Retina (tissue), 1 donor: ENCODE results near the gene WWTR1.
A peak's percentile ranks its signal among the peaks of the same experiment; 100 is the strongest.

ENCODE experiments used
- DNase-seq: peaks from one replicate; pipeline ENCODE4 v3.0.0-alpha.2; 2016

WWTR1 gene

DNA sequence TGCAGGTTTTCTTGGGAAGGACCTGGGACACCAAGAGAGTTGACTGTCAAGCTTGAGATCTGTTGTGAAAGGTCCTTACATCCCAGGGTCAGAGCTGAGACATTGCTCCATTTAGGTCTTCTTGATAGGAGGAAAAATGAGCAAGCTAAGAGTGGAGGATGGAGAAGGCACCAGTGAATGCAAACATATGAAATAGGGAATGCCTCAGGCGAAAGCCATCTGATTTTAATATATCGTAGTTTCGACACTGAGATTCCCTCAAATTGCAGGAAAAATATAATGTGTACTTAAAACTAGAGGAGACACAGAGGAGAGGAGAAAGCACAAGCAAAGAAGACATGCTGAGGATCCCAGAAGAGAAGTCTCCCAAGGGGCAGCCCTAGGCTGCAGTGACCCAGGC is 97.8 kb downstream of the WWTR1 start:
- DNase-seq = no peak

DNA sequence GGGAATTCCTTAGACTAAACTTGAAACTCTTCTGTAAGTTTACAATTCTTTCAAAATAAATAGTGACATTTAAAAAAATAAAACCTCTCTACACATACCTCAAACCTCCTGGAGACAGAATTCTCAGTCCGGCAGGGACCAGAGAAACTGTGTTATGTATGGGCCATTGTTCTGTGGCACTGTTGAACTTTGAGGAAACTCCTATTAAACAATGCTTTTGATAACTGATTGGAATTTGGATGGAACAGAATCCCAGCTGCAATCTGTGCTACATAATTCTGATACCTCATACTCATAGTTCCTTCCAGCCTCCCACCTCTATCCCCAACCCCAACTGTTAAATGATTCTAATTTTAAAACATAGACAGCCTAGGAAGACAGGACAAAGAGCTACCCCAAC is 98.3 kb downstream of the WWTR1 start:
- DNase-seq = no peak

DNA sequence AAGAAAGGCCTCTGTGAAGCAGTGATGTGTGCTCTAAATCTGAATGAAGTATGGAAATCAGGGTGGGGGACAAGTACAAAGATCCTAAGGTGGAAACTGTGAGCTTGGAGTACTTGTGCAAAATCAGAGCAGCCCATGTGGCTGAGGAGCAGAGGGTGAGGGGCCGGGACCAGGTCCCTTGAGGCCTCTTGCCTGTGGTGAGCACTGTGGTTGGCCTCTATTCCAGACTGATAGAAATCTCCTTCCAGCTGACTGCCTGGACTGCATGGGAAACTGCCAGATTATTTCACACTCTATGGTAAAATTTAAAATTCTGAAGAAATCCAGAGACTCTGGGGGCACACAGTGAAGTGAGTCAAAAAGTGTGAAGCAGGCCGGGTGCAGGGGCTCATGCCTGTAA is 101.9 kb downstream of the WWTR1 start:
- no peak for DNase-seq

DNA sequence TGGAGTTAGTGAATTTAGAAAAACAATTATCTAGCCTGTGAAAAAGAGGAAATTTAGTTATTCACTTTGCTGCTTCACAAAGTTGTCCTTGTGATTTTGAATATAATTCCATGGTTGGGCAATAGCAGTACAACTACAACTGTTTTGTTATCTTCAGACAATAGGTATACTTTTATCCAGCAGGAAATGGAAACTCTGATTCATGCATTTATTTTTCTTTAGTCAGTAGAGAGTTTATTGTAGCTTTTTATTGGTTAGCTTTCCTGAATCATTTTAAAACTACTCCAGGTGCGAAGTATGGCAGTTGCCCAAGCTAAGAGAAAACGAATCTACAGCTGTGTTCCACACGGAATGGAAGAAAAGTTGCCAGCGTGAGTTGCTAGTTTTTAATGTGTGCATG is 103.0 kb downstream of the WWTR1 start:
- DNase-seq = no peak

DNA sequence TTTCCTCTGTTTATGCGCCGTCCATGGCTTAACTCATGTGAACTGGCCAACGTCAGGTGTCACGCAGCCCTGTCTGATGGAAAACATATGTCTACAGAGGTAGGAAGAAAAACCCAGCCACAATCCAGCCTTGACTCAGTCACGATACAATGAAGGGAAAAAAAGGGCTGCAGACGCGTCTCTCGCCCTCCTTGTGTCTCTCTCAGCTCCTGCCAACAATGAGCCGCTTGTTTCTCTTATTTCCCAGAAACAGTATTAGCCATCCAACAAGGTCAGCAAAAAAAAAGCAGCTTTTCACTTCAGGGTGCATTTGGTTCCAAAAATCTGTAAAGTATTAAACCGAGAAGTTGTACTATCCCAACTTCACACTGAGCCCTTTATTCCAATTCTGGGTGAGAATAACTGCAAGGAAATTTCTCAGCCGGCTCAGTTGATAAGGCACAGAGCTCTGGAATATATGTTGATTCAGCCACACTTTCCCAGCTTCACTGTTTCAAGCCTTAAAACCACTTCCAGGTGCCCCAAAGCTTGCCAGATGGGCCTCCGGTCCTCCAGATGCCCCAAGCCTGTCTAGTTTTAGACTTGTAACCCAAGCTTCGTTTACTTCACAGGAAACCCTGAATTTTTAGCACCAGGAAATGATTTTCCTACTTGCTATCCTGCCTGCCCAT is 103.9 kb downstream of the WWTR1 start:
- no peak for DNase-seq

DNA sequence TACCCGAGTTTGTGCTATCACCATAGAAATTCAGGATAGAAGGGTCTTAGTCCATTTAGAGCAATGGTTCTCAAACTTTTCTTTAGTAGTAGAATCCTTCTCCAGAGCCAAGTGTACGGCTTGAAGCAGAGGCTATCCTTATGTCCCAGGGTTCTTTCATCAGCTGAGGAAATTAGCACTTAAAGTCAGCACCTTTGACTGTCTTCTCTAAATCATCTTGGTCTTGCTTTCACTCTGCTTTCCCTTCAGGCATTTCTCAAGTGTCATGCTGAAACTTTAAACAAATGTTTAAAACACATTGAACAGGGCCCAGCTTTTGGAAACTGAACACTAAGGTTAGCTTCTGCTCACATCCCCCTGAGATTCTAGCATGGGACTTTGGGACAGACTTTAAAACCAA is 105.1 kb downstream of the WWTR1 start:
- no peak for DNase-seq

DNA sequence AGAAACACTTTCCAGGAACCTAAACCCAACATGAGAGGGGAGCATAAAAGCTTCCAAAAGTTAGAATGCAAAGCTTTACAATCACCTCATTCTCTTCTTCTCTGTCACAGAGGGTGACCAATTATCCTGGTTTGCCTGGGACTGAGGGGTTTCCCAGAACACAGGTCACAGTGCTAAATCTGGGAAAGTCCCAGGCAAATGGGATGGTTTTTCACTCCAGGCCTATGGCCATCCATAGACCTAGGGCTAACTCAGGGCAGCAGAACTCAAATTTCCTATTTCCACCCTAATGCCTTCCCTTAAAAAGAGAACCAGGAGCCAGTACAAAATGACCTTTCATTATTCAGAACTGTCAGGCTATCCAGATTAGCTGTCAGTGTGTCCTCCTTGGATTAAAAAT is 106.3 kb downstream of the WWTR1 start:
- DNase-seq = no peak

DNA sequence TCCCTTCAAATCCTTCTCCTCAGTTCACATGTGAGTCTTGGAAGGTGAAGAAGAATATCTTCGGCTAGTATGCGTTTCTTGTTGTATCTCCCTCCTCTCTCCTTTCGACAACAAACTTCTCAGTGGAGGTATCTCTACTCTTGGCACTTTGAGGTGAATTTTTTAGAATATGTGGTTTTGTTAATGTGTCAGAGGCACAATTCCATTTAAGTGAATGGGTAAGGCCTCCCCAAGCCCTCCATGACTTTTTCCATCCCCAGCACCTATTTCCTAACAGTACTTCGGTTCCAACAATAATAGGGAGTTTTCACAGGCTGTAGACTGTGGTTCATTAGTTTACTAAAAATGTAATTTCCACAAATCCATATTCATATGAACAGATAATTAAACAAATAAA is 109.2 kb downstream of the WWTR1 start:
- DNase-seq = no peak

DNA sequence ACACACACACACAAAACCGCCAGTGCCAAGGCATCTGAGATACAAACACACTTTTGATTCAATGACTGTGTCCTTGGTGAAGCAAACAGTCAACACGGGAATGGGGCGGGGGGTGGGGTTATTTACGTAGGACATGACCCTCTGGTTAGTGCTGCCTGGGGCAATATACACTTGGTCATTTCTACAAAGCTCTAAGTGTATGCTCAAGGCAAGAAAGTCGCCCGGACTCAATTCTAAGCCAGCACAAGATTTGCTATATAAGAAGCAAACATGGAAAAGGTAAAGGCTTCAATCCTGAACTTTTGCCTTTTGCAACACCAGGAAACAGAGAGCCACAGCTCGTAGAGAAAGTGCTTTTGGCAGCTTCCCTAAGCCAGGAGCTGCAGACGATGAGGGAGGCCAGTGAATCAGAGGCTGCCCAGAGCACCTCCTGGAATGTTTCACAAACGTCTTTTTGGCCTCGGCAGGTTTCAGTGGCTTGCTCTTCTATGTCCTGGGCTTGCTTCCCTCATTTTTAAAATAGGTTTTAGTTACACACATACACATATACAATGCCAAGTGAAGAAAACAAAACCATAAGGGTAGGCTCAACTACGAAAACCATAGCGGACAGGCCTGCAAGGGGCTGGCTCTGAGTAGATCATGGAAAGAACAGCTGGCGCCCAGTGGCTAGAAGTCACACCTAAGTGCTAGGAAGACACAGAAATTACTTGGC is 109.7 kb downstream of the WWTR1 start:
- DNase-seq = no peak

DNA sequence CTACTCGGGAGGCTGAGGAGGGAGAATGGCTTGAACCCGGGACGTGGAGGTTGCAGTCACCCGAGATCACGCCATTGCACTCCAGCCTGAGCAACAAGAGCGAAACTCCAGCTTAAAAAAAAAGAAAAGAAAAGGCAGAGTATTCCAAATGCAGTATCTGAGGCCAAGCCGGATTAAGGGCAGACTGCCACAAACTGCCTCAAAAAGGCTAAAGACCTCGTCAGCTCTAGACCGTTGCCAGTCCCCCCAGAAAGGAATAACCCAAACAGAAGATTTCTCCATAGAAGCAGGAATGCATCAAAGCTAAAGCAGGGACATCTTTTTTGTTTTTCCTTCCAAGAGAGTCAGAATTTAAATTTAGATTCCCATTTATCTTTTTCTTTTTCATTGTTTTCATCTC is 110.4 kb downstream of the WWTR1 start:
- no peak for DNase-seq

DNA sequence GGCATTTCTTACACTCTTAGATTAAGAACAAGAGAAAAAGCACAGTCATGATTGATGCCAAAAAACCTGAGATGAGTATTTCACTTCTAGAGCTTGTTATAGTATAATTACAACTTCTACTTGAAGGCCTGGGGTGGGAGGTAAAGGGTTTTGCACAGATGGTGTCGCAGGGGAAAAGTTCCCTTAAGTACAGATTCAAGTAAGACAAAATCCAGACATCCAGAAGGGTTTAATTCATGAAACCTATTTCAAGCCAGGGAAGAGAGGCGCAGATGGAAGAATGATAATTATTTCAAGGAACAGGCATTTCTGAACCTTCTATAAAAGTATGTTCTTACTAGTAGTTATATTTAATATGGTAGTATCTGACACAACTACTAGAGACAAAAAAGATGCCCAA is 112.8 kb downstream of the WWTR1 start:
- DNase-seq = no peak

DNA sequence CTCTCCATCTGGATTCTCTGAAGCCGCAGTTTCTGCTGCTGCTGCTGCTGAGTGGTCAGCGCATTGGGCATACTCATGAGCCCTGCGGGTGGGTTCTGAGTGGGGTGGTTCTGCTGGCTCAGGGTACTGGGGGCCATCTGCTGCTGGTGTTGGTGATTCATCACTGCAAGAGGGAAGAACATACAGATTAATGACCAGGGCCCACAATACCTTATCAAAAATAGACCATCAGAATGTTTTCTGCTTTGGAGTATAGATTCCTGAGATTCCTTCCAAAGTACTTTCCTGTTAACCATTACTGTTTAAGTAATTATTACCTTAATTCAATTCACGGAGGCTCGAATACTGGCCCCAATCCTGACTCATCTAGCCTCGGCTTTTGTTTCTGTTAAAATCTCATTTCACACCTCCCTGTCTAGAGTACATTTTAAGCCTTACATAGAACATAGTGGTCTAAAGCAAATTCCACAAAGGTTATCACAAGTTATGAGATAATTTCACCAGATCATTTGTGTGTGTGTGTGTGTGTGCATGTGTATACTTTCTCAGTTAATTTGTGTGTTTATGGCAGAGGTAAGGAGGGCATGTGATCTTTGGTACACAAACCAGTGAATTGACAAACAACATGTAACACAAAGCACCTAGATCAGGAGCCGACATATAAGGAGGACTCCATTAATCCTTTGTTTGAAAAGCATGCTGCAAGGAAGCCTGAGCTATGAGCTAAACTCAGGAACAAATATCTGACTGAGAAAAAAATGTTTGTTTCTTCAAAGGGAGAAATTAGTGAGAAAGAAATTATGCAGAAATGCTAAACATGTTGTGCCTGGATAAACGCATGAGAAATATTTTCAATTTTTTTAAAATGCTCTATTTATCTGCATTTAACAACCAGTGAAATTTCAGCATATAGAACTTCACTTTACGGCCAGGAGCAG is 115.2 kb downstream of the WWTR1 start:
- no peak for DNase-seq

DNA sequence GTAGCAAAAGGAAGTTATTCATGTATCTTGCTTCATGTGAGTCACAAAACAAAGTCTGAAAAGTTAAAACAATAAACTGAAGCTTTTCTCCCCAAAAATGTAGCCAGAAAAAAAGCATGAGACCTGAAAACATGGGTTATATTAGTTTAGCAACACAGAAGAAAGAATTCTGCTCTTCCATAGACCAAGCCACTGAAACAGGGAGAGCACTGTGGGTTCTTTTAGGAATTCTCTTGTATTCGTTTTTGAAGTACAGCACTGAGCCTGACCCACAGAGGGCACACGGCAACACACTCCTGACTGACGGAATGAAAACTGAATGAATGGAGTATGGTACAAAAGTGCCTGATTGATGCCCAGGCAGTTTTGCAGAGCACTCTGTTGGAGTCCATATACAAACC is 116.7 kb downstream of the WWTR1 start:
- no peak for DNase-seq

DNA sequence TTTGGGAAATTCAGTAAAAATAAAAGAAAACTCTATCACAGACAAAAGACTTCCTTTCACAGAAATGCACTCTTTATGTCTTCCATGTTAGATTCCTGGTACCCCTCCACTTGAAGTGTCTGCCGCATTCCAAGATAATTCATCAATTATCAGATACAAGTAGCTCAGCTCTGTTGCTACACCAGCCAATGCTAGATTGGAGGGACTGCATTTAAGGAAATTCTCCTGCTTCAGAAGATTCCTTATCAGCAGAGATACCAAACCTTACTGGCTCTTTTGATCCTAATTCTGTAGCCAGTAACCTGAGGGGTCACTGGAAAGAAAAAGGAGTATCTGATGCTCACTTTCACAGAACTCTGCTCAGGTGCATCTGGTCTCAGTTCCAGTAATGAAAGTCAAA is 119.5 kb downstream of the WWTR1 start:
- no peak for DNase-seq

DNA sequence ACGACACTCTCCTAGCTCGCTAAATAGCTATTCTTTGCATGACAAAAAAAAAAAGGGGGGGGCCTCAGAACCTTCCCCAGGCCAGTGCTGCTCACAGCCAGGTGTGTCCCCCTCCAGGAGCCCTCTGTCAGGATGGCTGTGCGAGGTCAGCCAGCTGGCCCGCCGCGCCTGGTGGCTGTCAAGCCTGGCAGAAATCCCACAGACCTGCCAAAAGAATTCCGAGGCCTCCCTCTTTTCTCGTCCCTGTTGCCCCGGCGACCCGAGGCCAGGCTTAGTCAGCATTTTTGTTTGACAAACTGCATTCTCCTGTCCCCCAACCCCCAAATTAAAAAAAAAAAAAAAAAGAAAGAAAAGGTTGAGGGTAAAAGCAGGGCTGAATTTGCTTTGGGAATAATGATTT is 121.4 kb downstream of the WWTR1 start:
- peak; percentile 65 for DNase-seq

DNA sequence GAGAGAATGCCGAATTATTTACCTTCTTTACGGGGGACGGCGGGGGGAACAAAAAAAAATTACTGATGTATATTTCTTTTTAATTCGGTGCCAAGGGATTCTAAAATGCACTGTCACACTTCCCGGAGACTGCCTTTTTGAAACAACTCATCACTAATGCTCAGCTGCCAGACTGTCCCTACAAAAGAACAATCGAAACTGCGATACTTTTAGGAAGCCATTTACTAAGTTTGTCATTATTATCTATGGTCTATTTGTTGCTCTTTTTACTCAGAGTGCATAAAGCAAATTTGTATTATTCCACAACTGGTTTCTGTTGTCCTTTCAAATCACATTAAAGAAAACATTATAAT is 122.5 kb downstream of the WWTR1 start:
- no peak for DNase-seq

DNA sequence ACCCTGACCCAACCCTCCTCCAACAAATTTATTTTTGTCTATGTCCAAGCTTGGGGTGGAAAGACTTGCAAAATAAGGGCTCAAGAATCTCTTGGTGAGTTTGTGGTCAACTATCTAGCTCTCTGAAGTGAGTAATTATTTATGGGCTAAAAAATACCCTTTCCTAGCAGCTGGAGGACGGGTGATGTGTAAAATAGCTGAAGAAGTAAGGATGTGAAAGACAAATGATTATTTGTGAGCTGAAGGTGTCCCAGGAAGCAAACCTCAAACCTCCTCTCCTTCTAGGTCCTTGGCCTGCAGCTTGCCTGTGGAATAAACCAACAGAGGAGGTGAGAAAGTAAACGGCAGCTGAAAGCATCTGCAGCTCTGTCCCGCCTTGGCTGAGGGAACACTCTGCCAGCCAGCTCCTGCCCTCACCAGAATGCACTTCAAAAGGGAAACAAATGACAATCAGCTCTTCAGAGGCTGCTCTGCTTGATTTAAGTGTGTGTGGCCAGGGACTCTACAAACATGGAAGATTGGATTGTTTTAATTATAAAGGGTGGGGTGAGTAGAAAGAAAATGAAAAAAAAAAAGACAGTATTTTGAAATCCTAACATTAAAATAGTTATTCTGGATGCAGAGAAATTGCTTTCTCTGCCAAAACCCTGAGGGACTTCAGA is 123.0 kb downstream of the WWTR1 start:
- no peak for DNase-seq

DNA sequence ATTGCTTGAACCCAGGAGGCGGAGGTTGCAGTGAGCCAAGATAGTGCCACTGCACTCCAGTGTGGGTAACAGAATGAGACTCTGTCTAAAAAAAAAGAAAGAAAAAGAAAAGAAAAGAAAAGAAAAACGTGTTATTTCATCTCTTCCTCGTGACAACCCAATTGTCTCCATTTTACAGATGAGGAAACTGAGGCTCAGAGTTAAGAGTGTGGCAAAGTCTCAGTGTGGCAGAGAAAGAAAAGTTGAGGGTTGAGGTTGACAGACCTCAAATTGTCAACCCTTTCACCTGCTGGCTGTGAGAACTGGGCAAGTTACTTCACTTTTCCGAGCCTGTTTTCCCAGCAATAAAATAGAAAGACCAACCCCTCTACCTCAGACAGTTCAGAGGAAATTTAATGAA is 123.7 kb downstream of the WWTR1 start:
- no peak for DNase-seq

DNA sequence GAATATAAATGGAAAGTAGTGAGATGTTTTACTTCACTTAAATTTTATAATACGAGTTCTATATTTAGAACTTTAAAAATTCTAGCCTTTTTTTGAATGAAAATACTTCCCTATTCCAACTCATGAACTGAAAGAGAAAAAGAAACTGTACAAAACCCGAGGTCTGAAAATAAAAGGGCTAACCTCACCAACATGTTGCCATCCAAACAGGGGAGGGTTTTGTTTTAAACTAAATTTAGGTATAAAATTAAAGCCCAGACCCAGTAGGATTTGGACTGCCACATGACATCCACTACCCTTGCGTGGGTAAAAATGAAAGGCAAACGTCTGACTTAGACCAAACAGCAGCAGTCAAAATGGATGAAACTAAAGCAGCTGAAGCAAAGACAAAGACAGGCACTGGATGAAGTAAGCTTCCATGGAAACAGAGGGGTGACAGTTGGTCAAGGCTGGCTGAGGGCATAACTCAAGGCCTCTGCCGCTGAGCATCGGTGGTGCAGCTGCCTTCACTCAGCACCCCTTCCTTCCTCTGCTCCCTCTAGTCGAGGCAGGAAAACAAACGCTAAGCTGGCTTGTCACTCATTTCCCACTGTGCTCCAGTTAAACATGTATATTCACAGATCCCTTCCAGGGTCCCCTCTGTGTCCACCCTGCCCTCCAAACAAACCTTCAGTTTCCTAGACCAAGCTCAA is 125.2 kb downstream of the WWTR1 start:
- peak; percentile 56 for DNase-seq

DNA sequence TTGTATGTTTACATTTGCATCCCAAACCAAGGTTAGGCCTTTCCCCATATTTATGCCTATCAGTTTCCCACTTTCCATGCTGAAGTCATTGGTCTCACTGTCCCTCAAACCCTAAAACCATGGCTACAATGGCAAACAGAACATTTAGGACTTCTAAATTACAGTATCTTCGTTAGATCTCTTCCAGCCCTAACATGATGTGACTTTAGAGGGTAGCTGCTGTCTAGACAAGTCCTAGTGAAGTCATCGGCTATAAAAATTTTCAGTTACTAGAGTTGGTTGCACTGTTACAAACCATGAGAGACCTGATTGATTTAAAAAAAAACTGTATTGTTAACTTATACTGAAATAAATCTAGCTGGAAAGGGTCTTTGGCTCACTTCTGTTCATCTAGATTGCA is 128.7 kb downstream of the WWTR1 start:
- no peak for DNase-seq

DNA sequence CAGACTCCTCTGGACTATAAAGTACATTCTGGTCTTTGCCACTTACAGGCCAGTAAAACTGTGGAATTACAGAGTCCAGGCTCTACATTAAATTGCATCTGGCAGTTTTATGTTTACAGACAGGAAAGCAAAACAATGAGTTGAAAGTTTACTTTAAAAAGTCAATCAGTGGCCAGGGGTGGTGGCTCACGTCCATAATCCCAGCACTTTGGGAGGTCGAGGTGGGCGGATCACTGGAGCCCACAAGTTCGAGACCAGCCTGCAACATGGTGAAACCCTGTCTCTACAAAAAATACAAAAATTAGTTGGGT is 129.5 kb downstream of the WWTR1 start:
- no peak for DNase-seq

DNA sequence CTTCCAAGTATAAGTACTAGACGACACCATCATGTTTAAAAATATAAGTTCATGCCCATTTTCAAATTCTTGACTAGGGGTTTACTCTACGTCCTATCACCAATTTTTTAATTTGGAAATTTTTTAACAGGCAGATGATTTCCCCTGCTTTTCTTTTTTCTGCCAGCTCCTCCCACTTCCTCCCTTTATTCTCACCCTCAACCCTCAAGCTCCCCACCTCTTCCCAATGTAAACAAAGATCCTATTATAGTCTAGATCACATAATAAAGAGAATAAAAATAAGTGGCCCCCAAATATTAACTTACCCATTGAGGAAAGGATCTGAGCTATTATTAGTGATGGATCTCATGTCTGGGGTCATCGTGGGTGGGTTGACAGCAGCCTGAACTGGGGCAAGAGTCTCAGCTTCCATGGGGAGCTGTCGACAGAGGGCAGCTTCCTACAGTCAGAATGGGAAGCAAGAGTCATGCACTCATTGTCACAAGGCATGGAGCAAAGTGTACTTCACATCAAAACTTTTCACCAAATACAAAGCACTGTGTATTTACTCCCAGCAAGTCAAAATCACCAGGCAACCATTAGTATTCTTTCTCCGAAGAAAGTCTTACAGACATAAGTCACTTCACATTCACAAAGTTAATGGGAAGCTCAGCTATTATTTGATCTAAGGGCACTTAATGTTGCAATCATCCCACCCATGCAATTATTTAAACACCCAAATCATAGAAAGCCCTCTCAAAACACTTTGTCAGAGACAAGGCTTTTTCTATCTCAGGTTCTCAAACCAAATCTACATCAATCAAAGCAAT is 130.1 kb downstream of the WWTR1 start:
- DNase-seq = no peak
